Measurements from ENCODE around the gene THOP1.

GRCh38 chr19:2852598-2852997 lies 67.3 kb downstream of the THOP1 start:
- no peak for TF ChIP-seq REST (IDR thresholded peaks at IDR 0.05; ENCODE audit: insufficient replicate concordance, low read depth)
- no peak for TF ChIP-seq CTCF (IDR thresholded peaks at IDR 0.05; ENCODE audit: insufficient read depth, low read length)

Data from HL-60 (cell line).